IMR-90 (cell line): ENCODE results near the gene SYNPO.

Source experiments
- BHLHE40 ChIP-seq: fragments of 150-350 bp; IDR thresholded peaks from 2 replicates; pipeline ENCODE4 v1.6.1; 2016; ENCODE audit warnings: mild to moderate bottlenecking, low read depth, low read length
- CEBPB ChIP-seq: IDR thresholded peaks from 2 replicates; pipeline ENCODE4 v1.6.1; 2012; ENCODE audit warnings: low read depth, low read length, improper control_type of control experiment
- CHD1 ChIP-seq: IDR thresholded peaks from 2 replicates; pipeline ENCODE4 v1.6.1; 2012; ENCODE audit warnings: low read depth, low read length, improper control_type of control experiment
- FOS ChIP-seq: fragments of 150-350 bp; IDR thresholded peaks from 2 replicates; pipeline ENCODE4 v1.6.1; 2016; ENCODE audit warnings: low read depth, low read length
- MAZ ChIP-seq: IDR thresholded peaks from 2 replicates; pipeline ENCODE4 v1.6.1; 2012; ENCODE audit warnings: low read depth, mild to moderate bottlenecking, low read length, improper control_type of control experiment, moderate library complexity, borderline replicate concordance
- NFE2L2 ChIP-seq: fragments of 150-350 bp; IDR thresholded peaks from 2 replicates; pipeline ENCODE4 v1.6.1; 2016; ENCODE audit warnings: low read depth, mild to moderate bottlenecking, low read length
- POLR2A ChIP-seq: IDR thresholded peaks from 2 replicates; pipeline ENCODE4 v1.6.1; 2012; ENCODE audit warnings: mild to moderate bottlenecking, low read depth, low read length
- RAD21 ChIP-seq: IDR thresholded peaks from 2 replicates; pipeline ENCODE4 v1.6.1; 2012; ENCODE audit warnings: low read length, improper control_type of control experiment
- RCOR1 ChIP-seq: IDR thresholded peaks from 2 replicates; pipeline ENCODE4 v1.6.1; 2012; ENCODE audit warnings: mild to moderate bottlenecking, low read length, improper control_type of control experiment; ENCODE audit not compliant: insufficient replicate concordance
- SMC3 ChIP-seq: fragments of 150-350 bp; IDR thresholded peaks from 2 replicates; pipeline ENCODE4 v1.6.1; 2016; ENCODE audit warnings: low read depth, mild to moderate bottlenecking, antibody characterized with exemption, low read length, moderate library complexity
- TF ChIP-seq, protein P1 (sequence below): conservative IDR thresholded peaks from 2 replicates; pipeline ENCODE4 v1.5.1; 2012; ENCODE audit warnings: mild to moderate bottlenecking, low read depth, low read length, improper control_type of control experiment

DNA sequence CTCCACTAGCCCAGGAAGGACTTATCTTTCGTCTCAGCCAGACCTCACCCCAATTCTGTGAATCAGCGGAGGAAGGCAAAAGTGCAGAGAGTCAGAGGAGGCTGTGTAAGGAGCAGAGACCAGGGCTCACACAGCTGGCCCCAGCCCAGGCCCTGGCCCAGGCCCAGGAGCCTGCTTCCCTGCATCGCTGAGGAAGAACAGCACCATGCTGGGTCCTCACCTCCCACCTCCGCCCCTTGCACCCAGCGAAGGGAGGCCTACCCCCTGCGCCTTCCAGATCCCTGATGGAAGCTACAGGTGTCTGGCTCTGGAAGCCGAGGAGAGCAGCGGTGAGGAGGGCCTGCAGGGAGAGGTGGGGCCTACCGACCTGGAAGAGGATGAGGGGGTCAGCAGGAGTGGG is 22.3 kb upstream of the SYNPO start:
- TF ChIP-seq, protein P1, sequence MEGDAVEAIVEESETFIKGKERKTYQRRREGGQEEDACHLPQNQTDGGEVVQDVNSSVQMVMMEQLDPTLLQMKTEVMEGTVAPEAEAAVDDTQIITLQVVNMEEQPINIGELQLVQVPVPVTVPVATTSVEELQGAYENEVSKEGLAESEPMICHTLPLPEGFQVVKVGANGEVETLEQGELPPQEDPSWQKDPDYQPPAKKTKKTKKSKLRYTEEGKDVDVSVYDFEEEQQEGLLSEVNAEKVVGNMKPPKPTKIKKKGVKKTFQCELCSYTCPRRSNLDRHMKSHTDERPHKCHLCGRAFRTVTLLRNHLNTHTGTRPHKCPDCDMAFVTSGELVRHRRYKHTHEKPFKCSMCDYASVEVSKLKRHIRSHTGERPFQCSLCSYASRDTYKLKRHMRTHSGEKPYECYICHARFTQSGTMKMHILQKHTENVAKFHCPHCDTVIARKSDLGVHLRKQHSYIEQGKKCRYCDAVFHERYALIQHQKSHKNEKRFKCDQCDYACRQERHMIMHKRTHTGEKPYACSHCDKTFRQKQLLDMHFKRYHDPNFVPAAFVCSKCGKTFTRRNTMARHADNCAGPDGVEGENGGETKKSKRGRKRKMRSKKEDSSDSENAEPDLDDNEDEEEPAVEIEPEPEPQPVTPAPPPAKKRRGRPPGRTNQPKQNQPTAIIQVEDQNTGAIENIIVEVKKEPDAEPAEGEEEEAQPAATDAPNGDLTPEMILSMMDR: no peak
- TF ChIP-seq NFE2L2 (no peak), CEBPB (no peak), CHD1 (no peak), FOS (no peak), POLR2A (no peak), BHLHE40 (no peak), MAZ (no peak), SMC3 (no peak), RAD21 (no peak), RCOR1 (no peak)
